Neural progenitor cell (in vitro differentiated cells): ENCODE results near the gene LRRC1. TPM values are rescaled to one million over a fixed set of nuclear protein-coding genes. Genes with fewer than 3 reads are reported as not detected.

Source experiments
- DNase-seq: peaks from one replicate; pipeline ENCODE4 v3.0.0-alpha.2; 2016; ENCODE audit warnings: low spot score
- H2AFZ ChIP-seq: fragments of 200-600 bp; sonication (generic); replicated peaks from 2 replicates; pipeline ENCODE4 v1.6.1; 2016; ENCODE audit warnings: antibody characterized with exemption
- H3F3A ChIP-seq: fragments of 200-600 bp; sonication (generic); 2 replicates; pipeline ENCODE4 v1.6.1; 2016; ENCODE audit warnings: antibody characterized with exemption, low read depth
- H3K27ac ChIP-seq: fragments of 200-600 bp; sonication (generic); 2 replicates; pipeline ENCODE4 v1.5.1; 2016; ENCODE audit warnings: mild to moderate bottlenecking
- H3K27me3 ChIP-seq: fragments of 200-600 bp; sonication (generic); 2 replicates; pipeline ENCODE4 v1.6.1; 2016; ENCODE audit warnings: mild to moderate bottlenecking, moderate library complexity
- H3K36me3 ChIP-seq: fragments of 200-600 bp; sonication (generic); 2 replicates; pipeline ENCODE4 v1.5.1; 2016
- H3K4me1 ChIP-seq: fragments of 200-600 bp; sonication (generic); 2 replicates; pipeline ENCODE4 v1.6.1; 2016; ENCODE audit warnings: mixed run types
- H3K4me2 ChIP-seq: fragments of 200-600 bp; sonication (generic); 2 replicates; pipeline ENCODE4 v1.6.1; 2016
- H3K4me3 ChIP-seq: fragments of 200-600 bp; sonication (generic); 2 replicates; pipeline ENCODE4 v1.5.1; 2016
- H3K79me2 ChIP-seq: fragments of 200-600 bp; sonication (generic); 2 replicates; pipeline ENCODE4 v1.6.1; 2016; ENCODE audit warnings: low read depth
- H3K9ac ChIP-seq: fragments of 200-600 bp; sonication (generic); 2 replicates; pipeline ENCODE4 v1.6.1; 2016
- H3K9me3 ChIP-seq: fragments of 200-600 bp; sonication (generic); 2 replicates; pipeline ENCODE4 v1.5.1; 2016; ENCODE audit warnings: low read depth
- H4K20me1 ChIP-seq: fragments of 200-600 bp; sonication (generic); 2 replicates; pipeline ENCODE4 v1.6.1; 2016; ENCODE audit warnings: low read depth
- H3K27ac Mint-ChIP-seq: 3 replicates; pipeline ENCODE4 v1.8.0; 2021; ENCODE audit warnings: mixed read lengths
- H3K27me3 Mint-ChIP-seq: 2 replicates; pipeline ENCODE4 v1.8.0; 2022; ENCODE audit warnings: low read depth, mild to moderate bottlenecking, inconsistent platforms, moderate library complexity, mixed read lengths; ENCODE audit not compliant: insufficient read depth
- H3K36me3 Mint-ChIP-seq: 3 replicates; pipeline ENCODE4 v1.8.0; 2021; ENCODE audit warnings: mixed read lengths
- H3K4me1 Mint-ChIP-seq: 3 replicates; pipeline ENCODE4 v1.8.0; 2021; ENCODE audit warnings: mixed read lengths
- H3K4me3 Mint-ChIP-seq: 3 replicates; pipeline ENCODE4 v1.8.0; 2021; ENCODE audit warnings: mild to moderate bottlenecking, moderate library complexity, mixed read lengths
- H3K9me3 Mint-ChIP-seq: 3 replicates; pipeline ENCODE4 v1.8.0; 2020; ENCODE audit warnings: mixed read lengths
- CTCF ChIP-seq: fragments of 200-600 bp; sonication (generic); IDR thresholded peaks from 2 replicates; pipeline ENCODE4 v1.5.1; 2017; ENCODE audit warnings: antibody characterized with exemption, mild to moderate bottlenecking
- EZH2 ChIP-seq: fragments of 200-600 bp; sonication (generic); IDR thresholded peaks from 2 replicates; pipeline ENCODE4 v1.6.1; 2017; ENCODE audit warnings: antibody characterized with exemption, mild to moderate bottlenecking, moderate library complexity
- EZH2phosphoT487 ChIP-seq: fragments of 200-600 bp; sonication (generic); IDR thresholded peaks from 2 replicates; pipeline ENCODE4 v1.6.1; 2017; ENCODE audit warnings: antibody characterized with exemption
- total RNA-seq: library from RNA; depleted of rRNA; stranded (reverse); fragments of >200 nt; gene quantifications from 2 replicates; pipeline ENCODE4 v1.2.3, GENCODE V29; 2015; ENCODE audit warnings: low replicate concordance

LRRC1 gene
- total RNA-seq, 1 donor from 2014 or later: 14.0 TPM

GRCh38 chr6:53814353-53814752 is 19.5 kb downstream of the LRRC1 start:
- Histone ChIP-seq H4K20me1 (no peaks in the 10 kb centered on the region), H3K79me2 (peaks cover 19% of the 10 kb centered on the region), H3K4me2 (no peak overlapping the region), H3K4me3 (no peak overlapping the region), H2AFZ (no peak overlapping the region), H3K27me3 (no peaks in the 10 kb centered on the region), H3K4me1 (peaks cover 22% of the 10 kb centered on the region), H3K36me3 (no peaks in the 10 kb centered on the region), H3F3A (no peaks in the 10 kb centered on the region), H3K27ac (no peak overlapping the region), H3K9me3 (no peaks in the 10 kb centered on the region), H3K9ac (no peak overlapping the region)
- Mint-ChIP-seq H3K27ac (no peak overlapping the region), H3K4me3 (no peak overlapping the region), H3K9me3 (no peaks in the 10 kb centered on the region), H3K36me3 (no peaks in the 10 kb centered on the region), H3K27me3 (no peaks in the 10 kb centered on the region), H3K4me1 (peaks cover 23% of the 10 kb centered on the region)
- no peak for TF ChIP-seq EZH2phosphoT487
- no peak for TF ChIP-seq EZH2
- TF ChIP-seq CTCF: no peak
- no peak for DNase-seq

GRCh38 chr6:53815381-53816119 is 20.7 kb downstream of the LRRC1 start:
- Histone ChIP-seq H3K27ac (no peak overlapping the region), H3K4me3 (no peak overlapping the region), H3K79me2 (peaks cover 19% of the 10 kb centered on the region), H3K9ac (no peak overlapping the region), H3K36me3 (no peaks in the 10 kb centered on the region), H2AFZ (no peak overlapping the region), H3K4me1 (peaks cover 22% of the 10 kb centered on the region), H3K4me2 (no peak overlapping the region), H3F3A (no peaks in the 10 kb centered on the region), H3K27me3 (no peaks in the 10 kb centered on the region), H4K20me1 (no peaks in the 10 kb centered on the region), H3K9me3 (no peaks in the 10 kb centered on the region)
- Mint-ChIP-seq H3K4me3 (no peak overlapping the region), H3K36me3 (no peaks in the 10 kb centered on the region), H3K9me3 (no peaks in the 10 kb centered on the region), H3K4me1 (peaks cover 18% of the 10 kb centered on the region), H3K27ac (peak overlapping the region; percentile 65), H3K27me3 (no peaks in the 10 kb centered on the region)
- no peak for DNase-seq
- no peak for TF ChIP-seq EZH2phosphoT487
- TF ChIP-seq EZH2: no peak
- no peak for TF ChIP-seq CTCF

GRCh38 chr6:53818858-53819609 is 24.2 kb downstream of the LRRC1 start:
- Histone ChIP-seq H3K4me3 (no peak overlapping the region), H3K9me3 (no peaks in the 10 kb centered on the region), H3K27me3 (no peaks in the 10 kb centered on the region), H3K4me2 (no peak overlapping the region), H3K36me3 (no peaks in the 10 kb centered on the region), H3K79me2 (peaks cover 19% of the 10 kb centered on the region), H4K20me1 (no peaks in the 10 kb centered on the region), H2AFZ (no peak overlapping the region), H3F3A (no peaks in the 10 kb centered on the region), H3K9ac (no peak overlapping the region), H3K27ac (no peak overlapping the region), H3K4me1 (peaks cover 17% of the 10 kb centered on the region)
- no peak overlapping the region for H3K4me3 Mint-ChIP-seq
- H3K27ac Mint-ChIP-seq: no peak overlapping the region
- no peak for DNase-seq
- H3K9me3 Mint-ChIP-seq: no peaks in the 10 kb centered on the region
- no peaks in the 10 kb centered on the region for H3K27me3 Mint-ChIP-seq
- no peaks in the 10 kb centered on the region for H3K36me3 Mint-ChIP-seq
- TF ChIP-seq EZH2phosphoT487 (no peak), EZH2 (no peak), CTCF (no peak)
- H3K4me1 Mint-ChIP-seq: peaks cover 11% of the 10 kb centered on the region
